HepG2 (cell line): Measurements from ENCODE around the gene AMHR2. TPM values are rescaled to one million over a fixed set of nuclear protein-coding genes. Genes with fewer than 3 reads are reported as not detected.
A peak's percentile ranks its signal among the peaks of the same experiment; 100 is the strongest.

Source experiments
- ATAC-seq: fragments of 200-7000 bp; cut with Tn5 transposase; 3 replicates; pipeline ENCODE4 v1.9.1; 2020; ENCODE audit warnings: mild to moderate bottlenecking, moderate library complexity
- BruUV-seq: library from RNA; stranded (reverse); fragments of 400-500 nt; replicated peaks from 2 replicates; lab custom pipeline; 2021; lab: Mats Ljungman, UMichigan
- CTCF ChIA-PET: fragments of 300-600 bp; formaldehyde crosslinking; extraction: SDS; loops from one replicate; lab custom pipeline; 2021; ENCODE audit warnings: low total read pairs, inconsistent platforms, low intra/inter-chr PET ratio; lab: Yijun Ruan, JAX
- POLR2A ChIA-PET: fragments of 350-600 bp; sonication (Branson Sonifier 250); formaldehyde crosslinking; loops from one replicate; lab custom pipeline; 2020; ENCODE audit warnings: antibody characterized with exemption, inconsistent platforms; lab: Yijun Ruan, JAX
- DNase-seq: peaks from one replicate; pipeline ENCODE4 v3.0.0-alpha.2; 2015; ENCODE audit warnings: low spot score
- FAIRE-seq: peaks from 3 replicates; lab custom pipeline; 2011; peaks lifted over from hg19 to GRCh38; lab: Jason Lieb, UNC
- H2AFZ ChIP-seq: one replicate; pipeline ENCODE4 v1.6.1; 2011; ENCODE audit warnings: low read length, inconsistent platforms
- H3K27ac ChIP-seq: fragments of 300-600 bp; 3 replicates; pipeline ENCODE4 v1.8.0; 2011; ENCODE audit warnings: mixed run types, mild to moderate bottlenecking, mixed read lengths, low read length, inconsistent platforms; ENCODE audit not compliant: insufficient read depth; ENCODE audit errors: extremely low read length
- H3K27me3 ChIP-seq, 2 experiments: fragments of 200-600 bp in 1 of 2; 2 replicates in 1 of 2; 3 replicates in 1 of 2; pipeline versions ENCODE4 v1.6.0 to v1.8.0; 2011; ENCODE audit warnings: low read length in 2 of 2, mild to moderate bottlenecking in 2 of 2, moderate library complexity in 2 of 2, inconsistent platforms in 1 of 2; ENCODE audit not compliant: insufficient read depth in 2 of 2, control insufficient read depth in 1 of 2
- H3K36me3 ChIP-seq, 2 experiments: fragments of 200-600 bp in 1 of 2; replicated peaks in 1 of 2; 2 replicates in 1 of 2; 3 replicates in 1 of 2; pipeline versions ENCODE4 v1.5.1 to v1.8.0; 2011; ENCODE audit warnings: low read length in 2 of 2, inconsistent platforms in 1 of 2; ENCODE audit not compliant: insufficient read depth in 2 of 2, control insufficient read depth in 1 of 2
- H3K4me1 ChIP-seq: 2 replicates; pipeline ENCODE4 v1.5.1; 2012; ENCODE audit warnings: low read length, inconsistent platforms; ENCODE audit not compliant: insufficient read depth
- H3K4me2 ChIP-seq: 2 replicates; pipeline ENCODE4 v1.6.0; 2011; ENCODE audit warnings: low read depth, low read length, inconsistent platforms
- H3K4me3 ChIP-seq, 3 experiments: fragments of 200-600 bp in 1 of 3; sonication (generic), shearing (Covaris generic) in 1 of 3; replicated peaks in 1 of 3; 2 replicates each; pipeline ENCODE4 v1.5.1; 2011 to 2016; ENCODE audit warnings: low read length in 3 of 3, inconsistent platforms in 2 of 3, low read depth in 2 of 3, mild to moderate bottlenecking in 2 of 3, control low read depth in 1 of 3, mixed read lengths in 1 of 3; ENCODE audit not compliant: insufficient read depth in 1 of 3
- H3K79me2 ChIP-seq: one replicate; pipeline ENCODE4 v1.6.1; 2011; ENCODE audit warnings: low read length, inconsistent platforms; ENCODE audit not compliant: insufficient read depth
- H3K9ac ChIP-seq: 2 replicates; pipeline ENCODE4 v1.6.0; 2011; ENCODE audit warnings: mild to moderate bottlenecking, low read depth, low read length, inconsistent platforms; ENCODE audit not compliant: insufficient read depth
- H3K9me3 ChIP-seq: 2 replicates; pipeline ENCODE4 v1.5.1; 2012; ENCODE audit warnings: mild to moderate bottlenecking, low read length
- H4K20me1 ChIP-seq: 2 replicates; pipeline ENCODE4 v1.6.0; 2011; ENCODE audit warnings: inconsistent platforms, mild to moderate bottlenecking, low read length, moderate library complexity; ENCODE audit not compliant: insufficient read depth
- HNF4A ChIP-seq: sonication (generic); formaldehyde crosslinking; IDR thresholded peaks from 2 replicates; pipeline ENCODE4 v1.4.0; 2020; ENCODE audit warnings: missing genetic modification reagents
- HNRNPK ChIP-seq: fragments of 200-400 bp; formaldehyde crosslinking; IDR thresholded peaks from 2 replicates; pipeline ENCODE4 v1.6.1; 2018; ENCODE audit warnings: low read length, low read depth, moderate library complexity, mild to moderate bottlenecking; ENCODE audit not compliant: poor library complexity, severe bottlenecking
- MIER3 ChIP-seq: IDR thresholded peaks from 2 replicates; pipeline ENCODE4 v1.6.1; 2016; ENCODE audit warnings: missing compliant biosample characterization, borderline replicate concordance
- POLR2AphosphoS2 ChIP-seq: IDR thresholded peaks from 2 replicates; pipeline ENCODE4 v1.6.1; 2011; ENCODE audit warnings: low read depth, low read length, improper control_type of control experiment
- RBM22 ChIP-seq: fragments of 200-400 bp; formaldehyde crosslinking; optimal IDR thresholded peaks from 2 replicates; pipeline ENCODE3; 2017; ENCODE audit warnings: mild to moderate bottlenecking, low read length, moderate library complexity
- TFAP4 ChIP-seq: sonication (generic); IDR thresholded peaks from 2 replicates; pipeline ENCODE4 v1.6.1; 2016; ENCODE audit warnings: low read depth, borderline replicate concordance
- ZZZ3 ChIP-seq: sonication (generic); formaldehyde crosslinking; IDR thresholded peaks from 2 replicates; pipeline ENCODE4 v1.4.0; 2020; ENCODE audit warnings: missing genetic modification reagents, mild to moderate bottlenecking, borderline replicate concordance
- WGBS: methylation state at CpG from one replicate; pipeline ENCODE4 v1.1.6; 2017; ENCODE audit warnings: low lambda C conversion rate; 5-methylcytosine and 5-hydroxymethylcytosine counted together
- in situ Hi-C: cut with HindIII; loops from 2 replicates; pipeline ENCODE4 v1.10.0; 2017; ENCODE audit warnings: low pct_unique_long_range_greater_than_20kb; ENCODE audit not compliant: extremely low pct_ligation_motif_present
- intact Hi-C: fragments of 100-400 bp; cut with micrococcal nuclease; formaldehyde crosslinking; loops from one replicate; pipeline ENCODE4 v1.10.0; 2022; ENCODE audit not compliant: unreplicated experiment
- polyA plus RNA-seq, 8 experiments: library from polyadenylated mRNA; depleted of rRNA in 3 of 8; stranded (reverse) in 7 of 8; unstranded in 1 of 8; fragments of >200 nt; fragmentation: Illumina TruSeq in 4 of 8; extraction: Trizol in 4 of 8; gene quantifications; 2 replicates each; pipeline versions ENCODE4 v1.2.1 to v1.2.3, GENCODE V29; 2011 to 2016; ENCODE audit warnings: low read depth in 4 of 8, missing spikeins in 1 of 8, mixed read lengths in 1 of 8; ENCODE audit not compliant: insufficient read depth in 1 of 8
- total RNA-seq, 5 experiments: library from RNA; depleted of rRNA; stranded (reverse); fragments of >200 nt; fragmentation: Illumina TruSeq; extraction: Trizol; gene quantifications; 2 replicates each; pipeline ENCODE4 v1.2.3, GENCODE V29; 2016; ENCODE audit warnings: low read depth in 1 of 5
- TF ChIP-seq, protein P1 (sequence below): sonication (generic); formaldehyde crosslinking; IDR thresholded peaks from 2 replicates; pipeline ENCODE4 v1.4.0; 2020; ENCODE audit warnings: mild to moderate bottlenecking, missing genetic modification reagents
- TF ChIP-seq, protein P2 (sequence below): sonication (generic); formaldehyde crosslinking; conservative IDR thresholded peaks from 2 replicates; pipeline ENCODE4 v1.4.0; 2020; ENCODE audit warnings: missing genetic modification reagents

AMHR2 gene
- total and polyA plus RNA-seq, 2 of the 13 experiments (the other 11 are each of a cell fraction or from before 2014, with no cell fraction given) = 0.24 to 0.58 TPM

- POLR2A ChIA-PET = interaction anchor here (1.2 to 1.8 kb wide), 2 partner anchors 9 to 38 kb away, joined by 4 to 8 read pairs; partner anchors contain the start of genes MAP3K12 and TARBP2
- TF ChIP-seq, protein P1, sequence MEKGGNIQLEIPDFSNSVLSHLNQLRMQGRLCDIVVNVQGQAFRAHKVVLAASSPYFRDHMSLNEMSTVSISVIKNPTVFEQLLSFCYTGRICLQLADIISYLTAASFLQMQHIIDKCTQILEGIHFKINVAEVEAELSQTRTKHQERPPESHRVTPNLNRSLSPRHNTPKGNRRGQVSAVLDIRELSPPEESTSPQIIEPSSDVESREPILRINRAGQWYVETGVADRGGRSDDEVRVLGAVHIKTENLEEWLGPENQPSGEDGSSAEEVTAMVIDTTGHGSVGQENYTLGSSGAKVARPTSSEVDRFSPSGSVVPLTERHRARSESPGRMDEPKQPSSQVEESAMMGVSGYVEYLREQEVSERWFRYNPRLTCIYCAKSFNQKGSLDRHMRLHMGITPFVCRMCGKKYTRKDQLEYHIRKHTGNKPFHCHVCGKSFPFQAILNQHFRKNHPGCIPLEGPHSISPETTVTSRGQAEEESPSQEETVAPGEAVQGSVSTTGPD = 0 out of 2 replicates have a peak, but pooled peaks have one; percentile 30
- TF ChIP-seq HNF4A (CRISPR knock-in tag) (peak; percentile 23), ZZZ3 (CRISPR knock-in tag) (no peak), MIER3 (no peak), RBM22 (peak; percentile 75), HNRNPK (peak; percentile 46), TFAP4 (peak; percentile 52), POLR2AphosphoS2 (peak; percentile 70; the same call in 1 of the 2 replicates)
- TF ChIP-seq, protein P2, sequence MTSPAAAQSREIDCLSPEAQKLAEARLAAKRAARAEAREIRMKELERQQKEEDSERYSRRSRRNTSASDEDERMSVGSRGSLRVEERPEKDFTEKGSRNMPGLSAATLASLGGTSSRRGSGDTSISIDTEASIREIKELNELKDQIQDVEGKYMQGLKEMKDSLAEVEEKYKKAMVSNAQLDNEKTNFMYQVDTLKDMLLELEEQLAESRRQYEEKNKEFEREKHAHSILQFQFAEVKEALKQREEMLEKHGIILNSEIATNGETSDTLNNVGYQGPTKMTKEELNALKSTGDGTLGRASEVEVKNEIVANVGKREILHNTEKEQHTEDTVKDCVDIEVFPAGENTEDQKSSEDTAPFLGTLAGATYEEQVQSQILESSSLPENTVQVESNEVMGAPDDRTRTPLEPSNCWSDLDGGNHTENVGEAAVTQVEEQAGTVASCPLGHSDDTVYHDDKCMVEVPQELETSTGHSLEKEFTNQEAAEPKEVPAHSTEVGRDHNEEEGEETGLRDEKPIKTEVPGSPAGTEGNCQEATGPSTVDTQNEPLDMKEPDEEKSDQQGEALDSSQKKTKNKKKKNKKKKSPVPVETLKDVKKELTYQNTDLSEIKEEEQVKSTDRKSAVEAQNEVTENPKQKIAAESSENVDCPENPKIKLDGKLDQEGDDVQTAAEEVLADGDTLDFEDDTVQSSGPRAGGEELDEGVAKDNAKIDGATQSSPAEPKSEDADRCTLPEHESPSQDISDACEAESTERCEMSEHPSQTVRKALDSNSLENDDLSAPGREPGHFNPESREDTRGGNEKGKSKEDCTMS (CRISPR knock-in tag) = no peak
- Histone ChIP-seq H3K4me3 (no peak overlapping the region), H2AFZ (no peak overlapping the region), H4K20me1 (peaks cover 77% of the 10 kb centered on the region), H3K36me3 (peaks cover 35 to 98% of the 10 kb centered on the region in 2 experiments), H3K27ac (peak overlapping the region; percentile 19), H3K79me2 (peaks cover 66% of the 10 kb centered on the region), H3K27me3 (no peaks in the 10 kb centered on the region), H3K4me1 (peaks cover 57% of the 10 kb centered on the region), H3K9me3 (no peaks in the 10 kb centered on the region), H3K9ac (no peak overlapping the region), H3K4me2 (no peak overlapping the region)
- in situ Hi-C loops = no loop called here
- intact Hi-C loops = no loop called here
- FAIRE-seq (no peak), DNase-seq (no peak), ATAC-seq (peak; percentile 24)
- 79% methylated on average over 3 of the region's 3 CpGs for WGBS
- BruUV-seq = no TSS peak
- CTCF ChIA-PET = no interaction called here
Measured at GRCh38 chr12:53462935-53463334, 39.3 kb downstream of the AMHR2 start.
